ENCODE measurements around the gene MAP3K5. TPM values are rescaled to one million over a fixed set of nuclear protein-coding genes. Genes with fewer than 3 reads are reported as not detected.

MAP3K5 gene
- total and polyA plus RNA-seq, 9 of the 15 experiments (the other 6 are each of a cell fraction or from before 2014, with no cell fraction given): 2.2 to 13.0 (median 9.9) TPM

GRCh38 chr6:136587527-136587926, 204.8 kb downstream of the MAP3K5 start:
- no peak for TF ChIP-seq MCM3 (IDR thresholded peaks at IDR 0.05)
- TF ChIP-seq RHOXF2B (CRISPR knock-in tag; conservative IDR thresholded peaks at IDR 0.05): no peak
- TF ChIP-seq GATAD2B (IDR thresholded peaks at IDR 0.05; ENCODE audit: borderline replicate concordance): no peak
- no peak for TF ChIP-seq NEUROD1 (IDR thresholded peaks at IDR 0.05; ENCODE audit: borderline replicate concordance, low read depth, low read length, partially characterized antibody)
- TF ChIP-seq RBM34 (IDR thresholded peaks at IDR 0.05; ENCODE audit: borderline replicate concordance, insufficient read depth, low read length): no peak
- TF ChIP-seq STAG1 (CRISPR knock-in tag; IDR thresholded peaks at IDR 0.05; ENCODE audit: borderline replicate concordance): no peak
- no peak for TF ChIP-seq ZNF77 (CRISPR knock-in tag; IDR thresholded peaks at IDR 0.05)
- TF ChIP-seq STAT6 (CRISPR knock-in tag; IDR thresholded peaks at IDR 0.05): no peak
- TF ChIP-seq SUPT5H (IDR thresholded peaks at IDR 0.05): no peak
- Histone ChIP-seq H3K9me1 (ENCODE audit: control insufficient read depth, insufficient read depth, low read length) (no peaks in the 10 kb centered on the region), H3K27me3 (ENCODE audit: control insufficient read depth in 2 of 2, insufficient read depth in 2 of 2, low read length in 2 of 2) (no peaks in the 10 kb centered on the region), H3K9ac (ENCODE audit: insufficient read depth in 1 of 2, low read depth in 2 of 2, low read length in 2 of 2) (no peak overlapping the region), H3K27ac (ENCODE audit: extremely low read depth, low read depth, low read length) (no peak overlapping the region), H3K9me3 (replicated peaks; ENCODE audit: control insufficient read depth, insufficient read depth, low read depth, low read length) (no peaks in the 10 kb centered on the region), H3K4me3 (no peak overlapping the region), H3K4me2 (ENCODE audit: insufficient read depth, low read length) (no peak overlapping the region), H4K20me1 (replicated peaks; ENCODE audit: control insufficient read depth, insufficient read depth, low read length) (no peaks in the 10 kb centered on the region), H2AFZ (ENCODE audit: low read depth, low read length) (no peak overlapping the region), H3K79me2 (ENCODE audit: control insufficient read depth, insufficient read depth, low read length) (no peaks in the 10 kb centered on the region), H3K4me1 (replicated peaks in 1 of 2; ENCODE audit: control insufficient read depth in 2 of 2, insufficient read depth in 2 of 2, low read length in 2 of 2) (no peaks in the 10 kb centered on the region), H3K36me3 (ENCODE audit: control insufficient read depth, insufficient read depth, low read length) (peaks cover 49% of the 10 kb centered on the region; the same call in 2 of the 3 replicates)
- POLR2A ChIA-PET: interaction anchor here (0.7 kb wide), 1 partner anchor 372 kb away, joined by 3 read pairs; no protein-coding TSS in a partner anchor
- 73% methylated on average over 1 of the region's 1 CpG for WGBS (ENCODE audit: insufficient coverage, low coverage, missing lambda C conversion rate)
- CTCF ChIA-PET (ENCODE audit: low intra/inter-chr PET ratio): no interaction called here
- in situ Hi-C loops (cut with MboI) (no loop called here), intact Hi-C loops (cut with micrococcal nuclease) (loop anchor here (10.0 kb wide), 1 partner anchor 337 kb away; the partner anchor contains the start of gene SLC35D3)
- BruUV-seq (replicated peaks): no TSS peak
- ATAC-seq (no peak), DNase-seq (ENCODE audit: extremely low read depth in 1 of 4, low spot score in 3 of 4) (no peak), FAIRE-seq (no peak)
